K562 (cell line): ENCODE measurements around the gene IRF2BP2. TPM values are rescaled to one million over a fixed set of nuclear protein-coding genes. Genes with fewer than 3 reads are reported as not detected.

ENCODE experiments used
- C11orf30 ChIP-seq: fragments of 450-650 bp; IDR thresholded peaks from 2 replicates; pipeline ENCODE4 v1.6.1; 2016; ENCODE audit warnings: low read depth, mild to moderate bottlenecking
- MECOM ChIP-seq: fragments of 250-450 bp; sonication (Bioruptor Pico); IDR thresholded peaks from 2 replicates; pipeline ENCODE4 v1.8.0; 2022; ENCODE audit warnings: inconsistent platforms
- MED1 ChIP-seq: sonication (generic); formaldehyde crosslinking; IDR thresholded peaks from 2 replicates; pipeline ENCODE4 v1.8.1; 2023; ENCODE audit warnings: missing genetic modification reagents, borderline replicate concordance
- ZFP91 ChIP-seq: sonication (generic); formaldehyde crosslinking; IDR thresholded peaks from 2 replicates; pipeline ENCODE4 v1.8.0; 2022; ENCODE audit warnings: mild to moderate bottlenecking, missing genetic modification reagents
- ZNF184 ChIP-seq: sonication (generic); formaldehyde crosslinking; IDR thresholded peaks from 2 replicates; pipeline ENCODE4 v1.5.0; 2020; ENCODE audit warnings: missing genetic modification reagents
- ZNF668 ChIP-seq: fragments of 250-450 bp; sonication (Bioruptor Pico); IDR thresholded peaks from 2 replicates; pipeline ENCODE4 v1.8.0; 2022; ENCODE audit warnings: mild to moderate bottlenecking, inconsistent platforms
- ZSCAN29 ChIP-seq: fragments of 450-650 bp; IDR thresholded peaks from 2 replicates; pipeline ENCODE4 v1.6.1; 2017
- polyA plus RNA-seq, 8 experiments: library from polyadenylated mRNA; depleted of rRNA in 4 of 8; stranded (reverse) in 5 of 8; unstranded in 3 of 8; fragments of >200 nt; fragmentation: Nextera tagmentation in 2 of 8; fragmentation: Illumina TruSeq in 1 of 8; extraction: Ambion mirVana in 2 of 8; extraction: Trizol in 1 of 8; gene quantifications; 2 replicates each; pipeline versions ENCODE4 v1.2.1 to v1.2.3, GENCODE V29; 2011 to 2014; ENCODE audit warnings: inconsistent platforms in 1 of 8, missing spikeins in 1 of 8
- total RNA-seq, 7 experiments: library from RNA; depleted of rRNA in 6 of 7; stranded (reverse); fragments of >200 nt in 6 of 7; fragmentation: Illumina TruSeq in 2 of 7; extraction: Trizol in 2 of 7; gene quantifications; 2 replicates each; pipeline versions ENCODE4 v1.2.1 to v1.2.3, GENCODE V29; 2011 to 2021; ENCODE audit warnings: low replicate concordance in 1 of 7
- TF ChIP-seq, protein P1 (sequence below): fragments of 200-400 bp; formaldehyde crosslinking; IDR thresholded peaks from 2 replicates; pipeline ENCODE4 v1.6.1; 2017; ENCODE audit warnings: mild to moderate bottlenecking, low read depth, low read length, moderate library complexity
- TF ChIP-seq, protein P2 (sequence below), 2 experiments: IDR thresholded peaks in 1 of 2; conservative IDR thresholded peaks in 1 of 2; 2 replicates each; pipeline ENCODE4 v1.6.1; 2016; ENCODE audit warnings: low read depth in 2 of 2, mild to moderate bottlenecking in 1 of 2, missing compliant biosample characterization in 1 of 2, missing genetic modification characterization in 1 of 2, moderate library complexity in 1 of 2

IRF2BP2 gene
- total and polyA plus RNA-seq, 9 of the 15 experiments (the other 6 are each of a cell fraction or from before 2014, with no cell fraction given) = 7.7 to 68.6 (median 22.1) TPM

DNA sequence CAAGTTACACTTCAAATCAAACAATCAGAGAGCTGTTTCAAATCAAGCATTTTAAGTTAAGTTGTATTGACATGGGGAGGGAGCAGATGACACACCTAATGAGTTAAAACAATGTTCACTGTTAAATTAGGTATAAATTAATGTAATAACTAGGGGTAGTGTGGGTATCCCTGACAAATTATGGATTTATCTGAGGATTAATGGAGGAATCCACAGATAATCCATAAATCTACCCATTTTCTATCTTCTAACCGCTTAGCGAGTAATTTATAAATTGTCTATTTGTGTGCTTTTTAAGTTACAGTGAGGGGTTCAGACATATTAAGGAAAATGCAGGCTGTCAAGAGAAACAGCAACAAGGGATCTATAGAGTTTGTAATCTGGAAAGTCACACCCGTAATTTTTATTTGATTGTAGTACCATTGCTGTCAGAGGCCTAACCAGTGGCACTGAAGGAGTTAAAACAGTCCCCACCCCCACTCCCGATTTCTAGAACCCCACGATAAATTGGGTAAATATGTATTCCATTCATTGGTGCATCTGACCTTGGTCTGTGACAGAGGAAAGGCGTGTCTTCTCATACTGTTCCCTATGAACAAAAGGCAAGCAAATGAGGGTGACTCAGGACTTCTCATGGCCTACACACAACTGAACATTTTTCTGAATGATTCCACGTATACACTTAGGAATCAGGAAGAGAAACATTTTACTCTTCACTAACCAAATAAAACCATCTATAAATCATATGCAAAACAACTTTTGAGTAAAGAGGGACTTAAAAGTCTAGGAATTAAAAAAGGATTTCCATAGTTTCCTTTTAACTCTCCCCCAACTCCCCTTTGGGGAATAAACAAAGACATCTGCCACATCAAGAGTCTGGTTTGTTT is 7.4 kb downstream of the IRF2BP2 start (continued):
- TF ChIP-seq MECOM (CRISPR knock-in tag) = no peak
- TF ChIP-seq, protein P1, sequence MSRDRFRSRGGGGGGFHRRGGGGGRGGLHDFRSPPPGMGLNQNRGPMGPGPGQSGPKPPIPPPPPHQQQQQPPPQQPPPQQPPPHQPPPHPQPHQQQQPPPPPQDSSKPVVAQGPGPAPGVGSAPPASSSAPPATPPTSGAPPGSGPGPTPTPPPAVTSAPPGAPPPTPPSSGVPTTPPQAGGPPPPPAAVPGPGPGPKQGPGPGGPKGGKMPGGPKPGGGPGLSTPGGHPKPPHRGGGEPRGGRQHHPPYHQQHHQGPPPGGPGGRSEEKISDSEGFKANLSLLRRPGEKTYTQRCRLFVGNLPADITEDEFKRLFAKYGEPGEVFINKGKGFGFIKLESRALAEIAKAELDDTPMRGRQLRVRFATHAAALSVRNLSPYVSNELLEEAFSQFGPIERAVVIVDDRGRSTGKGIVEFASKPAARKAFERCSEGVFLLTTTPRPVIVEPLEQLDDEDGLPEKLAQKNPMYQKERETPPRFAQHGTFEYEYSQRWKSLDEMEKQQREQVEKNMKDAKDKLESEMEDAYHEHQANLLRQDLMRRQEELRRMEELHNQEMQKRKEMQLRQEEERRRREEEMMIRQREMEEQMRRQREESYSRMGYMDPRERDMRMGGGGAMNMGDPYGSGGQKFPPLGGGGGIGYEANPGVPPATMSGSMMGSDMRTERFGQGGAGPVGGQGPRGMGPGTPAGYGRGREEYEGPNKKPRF = no peak
- TF ChIP-seq ZSCAN29 = no peak
- TF ChIP-seq ZNF184 (CRISPR knock-in tag) = no peak
- TF ChIP-seq C11orf30 = peak; percentile 94
- TF ChIP-seq ZNF668 (CRISPR knock-in tag) = no peak; the same call in 1 of the 2 replicates
- no peak for TF ChIP-seq MED1 (CRISPR knock-in tag)
- TF ChIP-seq ZFP91 = no peak
- TF ChIP-seq, protein P2, sequence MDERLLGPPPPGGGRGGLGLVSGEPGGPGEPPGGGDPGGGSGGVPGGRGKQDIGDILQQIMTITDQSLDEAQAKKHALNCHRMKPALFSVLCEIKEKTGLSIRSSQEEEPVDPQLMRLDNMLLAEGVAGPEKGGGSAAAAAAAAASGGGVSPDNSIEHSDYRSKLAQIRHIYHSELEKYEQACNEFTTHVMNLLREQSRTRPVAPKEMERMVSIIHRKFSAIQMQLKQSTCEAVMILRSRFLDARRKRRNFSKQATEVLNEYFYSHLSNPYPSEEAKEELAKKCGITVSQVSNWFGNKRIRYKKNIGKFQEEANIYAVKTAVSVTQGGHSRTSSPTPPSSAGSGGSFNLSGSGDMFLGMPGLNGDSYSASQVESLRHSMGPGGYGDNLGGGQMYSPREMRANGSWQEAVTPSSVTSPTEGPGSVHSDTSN (CRISPR knock-in tag; IDR thresholded peaks at IDR 0.05; ENCODE audit: low read depth) = no peak
- TF ChIP-seq, protein P2 (tag; conservative IDR thresholded peaks at IDR 0.05; ENCODE audit: low read depth) = peak; percentile 54; the same call in 1 of the 2 replicates
